ENCODE measurements around the gene SDHAF1.
"Not testable (repeated sequence)": the region's sequence is repeated elsewhere in the genome, so short reads cannot be mapped to it uniquely, and the experiment has no call there.

SDHAF1 gene

GRCh38 chr19:36025541-36025940 lies 30.6 kb downstream of the SDHAF1 start:
- no peak for DNase-seq

- no peak for DNase-seq
Measured at GRCh38 chr19:36026091-36026876, 31.3 kb downstream of the SDHAF1 start.

- DNase-seq, result no peak
Measured at GRCh38 chr19:36027696-36028095, 32.7 kb downstream of the SDHAF1 start.

- DNase-seq, result no peak
Measured at GRCh38 chr19:36028313-36029041, 33.5 kb downstream of the SDHAF1 start.

- DNase-seq, result no peak
Measured at GRCh38 chr19:36030264-36031148, 35.5 kb downstream of the SDHAF1 start.

- no peak for DNase-seq
Measured at GRCh38 chr19:36031308-36031707, 36.3 kb downstream of the SDHAF1 start.

- peak; percentile 24 for DNase-seq
Measured at GRCh38 chr19:36032251-36033104, 37.5 kb downstream of the SDHAF1 start, which contains the start of gene CLIP3. Gene CLIP3 (minus strand): TSS chr19:36032873. CDS start chr19:36032357, 516 bp downstream.

GRCh38 chr19:36040495-36040894 lies 45.5 kb downstream of the SDHAF1 start:
- no peak for DNase-seq

GRCh38 chr19:36041092-36041491 lies 46.1 kb downstream of the SDHAF1 start:
- not testable (repeated sequence) for DNase-seq

- no peak for DNase-seq
Measured at GRCh38 chr19:36041831-36042230, 46.8 kb downstream of the SDHAF1 start.

- DNase-seq, result no peak
Measured at GRCh38 chr19:36043952-36044351, 49.0 kb downstream of the SDHAF1 start.
